DOHH2 (cell line): ENCODE data around the gene TMEM132E.

Experiments
- H3F3A ChIP-seq: fragments of 200-600 bp; sonication (generic), shearing (Covaris generic); 2 replicates; pipeline ENCODE4 v1.6.0; 2016; ENCODE audit warnings: antibody characterized with exemption, mild to moderate bottlenecking; ENCODE audit not compliant: control insufficient read depth, insufficient read depth
- H3K27ac ChIP-seq: fragments of 200-600 bp; sonication (generic); 2 replicates; pipeline ENCODE4 v1.5.1; 2014; ENCODE audit warnings: low read depth, mild to moderate bottlenecking, low read length, moderate library complexity
- H3K27me3 ChIP-seq: fragments of 200-600 bp; sonication (generic); 2 replicates; pipeline ENCODE4 v1.6.1; 2014; ENCODE audit warnings: mild to moderate bottlenecking, low read length, mixed read lengths; ENCODE audit not compliant: control insufficient read depth
- H3K36me3 ChIP-seq: fragments of 200-600 bp; sonication (generic); 2 replicates; pipeline ENCODE4 v1.6.1; 2014; ENCODE audit warnings: mild to moderate bottlenecking, low read length, moderate library complexity, mixed read lengths; ENCODE audit not compliant: control insufficient read depth
- H3K4me1 ChIP-seq: fragments of 200-600 bp; sonication (generic); 2 replicates; pipeline ENCODE4 v1.6.1; 2014; ENCODE audit warnings: mild to moderate bottlenecking, low read length, mixed read lengths; ENCODE audit not compliant: control insufficient read depth
- H3K4me2 ChIP-seq: fragments of 200-600 bp; sonication (generic); 2 replicates; pipeline ENCODE4 v1.6.0; 2014; ENCODE audit warnings: mild to moderate bottlenecking, low read length, moderate library complexity
- H3K4me3 ChIP-seq: fragments of 200-600 bp; sonication (generic); 2 replicates; pipeline ENCODE4 v1.5.1; 2014; ENCODE audit warnings: mild to moderate bottlenecking, low read length, mixed read lengths
- H3K79me2 ChIP-seq: fragments of 200-600 bp; sonication (generic); 2 replicates; pipeline ENCODE4 v1.6.1; 2014; ENCODE audit warnings: mild to moderate bottlenecking, low read length, mixed read lengths; ENCODE audit not compliant: control insufficient read depth
- H3K9me2 ChIP-seq: fragments of 200-600 bp; sonication (generic); replicated peaks from 2 replicates; pipeline ENCODE4 v1.6.1; 2014; ENCODE audit warnings: mild to moderate bottlenecking, low read length, mixed read lengths; ENCODE audit not compliant: control insufficient read depth
- H3K9me3 ChIP-seq: fragments of 200-600 bp; sonication (generic); 2 replicates; pipeline ENCODE4 v1.6.1; 2014; ENCODE audit warnings: antibody characterized with exemption, low read length, mixed read lengths; ENCODE audit not compliant: control insufficient read depth, insufficient read depth
- H4K20me1 ChIP-seq: fragments of 200-600 bp; sonication (generic); 2 replicates; pipeline ENCODE4 v1.6.0; 2014; ENCODE audit warnings: low read depth, mild to moderate bottlenecking, antibody characterized with exemption, low read length, moderate library complexity; ENCODE audit not compliant: control insufficient read depth, insufficient read depth
- EZH2phosphoT487 ChIP-seq: fragments of 200-600 bp; sonication (generic); IDR thresholded peaks from 2 replicates; pipeline ENCODE4 v1.6.1; 2017; ENCODE audit warnings: borderline replicate concordance, mild to moderate bottlenecking, antibody characterized with exemption, low read length, moderate library complexity, mixed read lengths
- TF ChIP-seq, protein P1 (sequence below): fragments of 200-600 bp; sonication (generic); IDR thresholded peaks from one replicate; pipeline ENCODE4 v1.5.1; 2014; ENCODE audit warnings: antibody characterized with exemption, mild to moderate bottlenecking, low read depth, low read length; ENCODE audit not compliant: poor library complexity, severe bottlenecking

The TMEM132E gene

DNA sequence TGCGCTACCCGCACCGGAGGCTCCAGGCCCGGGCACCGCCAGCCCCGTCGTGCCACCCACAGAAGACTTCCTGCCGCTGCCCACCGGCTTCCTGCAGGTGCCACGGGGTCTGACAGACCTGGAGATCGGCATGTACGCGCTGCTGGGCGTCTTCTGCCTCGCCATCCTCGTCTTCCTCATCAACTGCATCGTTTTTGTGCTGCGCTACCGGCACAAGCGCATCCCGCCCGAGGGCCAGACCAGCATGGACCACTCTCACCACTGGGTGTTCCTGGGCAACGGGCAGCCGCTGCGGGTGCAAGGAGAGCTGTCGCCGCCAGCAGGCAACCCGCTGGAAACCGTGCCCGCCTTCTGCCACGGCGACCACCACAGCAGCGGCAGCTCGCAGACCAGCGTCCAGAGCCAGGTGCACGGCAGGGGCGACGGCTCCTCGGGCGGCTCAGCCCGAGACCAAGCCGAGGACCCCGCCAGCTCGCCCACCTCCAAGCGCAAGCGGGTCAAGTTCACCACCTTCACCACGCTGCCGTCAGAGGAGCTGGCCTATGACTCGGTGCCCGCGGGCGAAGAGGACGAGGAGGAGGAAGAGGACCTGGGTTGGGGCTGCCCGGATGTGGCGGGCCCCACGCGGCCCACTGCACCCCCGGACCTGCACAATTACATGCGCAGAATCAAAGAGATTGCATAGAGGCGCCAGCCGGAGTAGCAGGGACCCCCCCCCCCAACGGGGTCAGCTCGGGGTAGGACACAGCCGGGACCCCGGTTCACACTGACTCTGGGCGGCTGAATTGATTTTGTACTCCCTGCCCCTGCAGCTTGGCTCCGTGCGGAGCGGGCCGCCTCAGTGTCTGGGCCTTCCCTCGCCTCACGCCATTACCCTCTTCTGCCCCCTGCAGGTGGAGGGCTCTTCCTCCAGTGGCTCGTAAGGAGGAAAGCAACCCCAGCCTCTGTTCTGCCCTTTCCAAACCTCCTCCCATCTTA, 58.5 kb downstream of the TMEM132E start:
- TF ChIP-seq EZH2phosphoT487, result no peak
- TF ChIP-seq, protein P1, sequence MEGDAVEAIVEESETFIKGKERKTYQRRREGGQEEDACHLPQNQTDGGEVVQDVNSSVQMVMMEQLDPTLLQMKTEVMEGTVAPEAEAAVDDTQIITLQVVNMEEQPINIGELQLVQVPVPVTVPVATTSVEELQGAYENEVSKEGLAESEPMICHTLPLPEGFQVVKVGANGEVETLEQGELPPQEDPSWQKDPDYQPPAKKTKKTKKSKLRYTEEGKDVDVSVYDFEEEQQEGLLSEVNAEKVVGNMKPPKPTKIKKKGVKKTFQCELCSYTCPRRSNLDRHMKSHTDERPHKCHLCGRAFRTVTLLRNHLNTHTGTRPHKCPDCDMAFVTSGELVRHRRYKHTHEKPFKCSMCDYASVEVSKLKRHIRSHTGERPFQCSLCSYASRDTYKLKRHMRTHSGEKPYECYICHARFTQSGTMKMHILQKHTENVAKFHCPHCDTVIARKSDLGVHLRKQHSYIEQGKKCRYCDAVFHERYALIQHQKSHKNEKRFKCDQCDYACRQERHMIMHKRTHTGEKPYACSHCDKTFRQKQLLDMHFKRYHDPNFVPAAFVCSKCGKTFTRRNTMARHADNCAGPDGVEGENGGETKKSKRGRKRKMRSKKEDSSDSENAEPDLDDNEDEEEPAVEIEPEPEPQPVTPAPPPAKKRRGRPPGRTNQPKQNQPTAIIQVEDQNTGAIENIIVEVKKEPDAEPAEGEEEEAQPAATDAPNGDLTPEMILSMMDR, result peak; percentile 87

DNA sequence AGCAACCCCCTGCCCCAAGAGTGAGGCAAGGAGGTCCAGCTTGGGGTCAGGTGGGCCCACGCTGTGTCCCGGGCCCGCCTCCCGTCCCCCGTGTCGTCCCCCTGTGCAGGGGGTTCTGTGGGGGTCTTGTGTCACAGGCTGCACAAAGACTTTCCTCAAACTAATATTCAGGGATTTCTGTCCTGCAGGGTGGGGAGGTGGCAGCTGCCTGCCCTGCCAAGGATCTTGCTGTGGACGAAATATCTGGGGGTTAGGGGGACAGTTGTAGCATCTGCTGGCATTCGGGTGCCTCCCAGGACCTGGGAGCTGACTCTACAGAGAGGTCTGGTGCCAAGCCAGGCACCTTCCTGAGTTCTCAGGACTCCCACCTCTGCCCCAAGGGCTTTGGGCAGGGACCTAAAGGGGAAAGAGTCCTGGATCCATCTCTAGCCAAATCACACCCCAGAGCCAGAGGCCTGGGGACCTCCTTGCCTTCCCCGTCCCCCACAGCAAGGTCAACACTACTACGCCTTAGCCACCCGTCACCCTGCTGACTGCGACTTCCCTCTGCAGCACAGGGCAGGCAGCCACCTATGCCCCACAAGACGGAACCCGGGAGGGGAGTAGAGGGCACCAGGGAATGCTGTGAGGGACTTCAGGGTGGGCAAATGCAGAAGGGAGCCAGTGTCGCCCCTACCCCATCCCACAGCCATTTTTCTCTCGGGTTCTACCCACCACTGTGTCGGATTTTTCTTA, 59.3 kb downstream of the TMEM132E start:
- Histone ChIP-seq H4K20me1 (no peaks in the 10 kb centered on the region), H3K9me2 (no peaks in the 10 kb centered on the region), H3K4me2 (0 out of 2 replicates have a peak overlapping the region, but pooled peaks have one; percentile 19), H3K79me2 (no peaks in the 10 kb centered on the region), H3K27me3 (no peaks in the 10 kb centered on the region), H3K27ac (no peak overlapping the region), H3F3A (no peaks in the 10 kb centered on the region), H3K9me3 (no peaks in the 10 kb centered on the region), H3K4me3 (no peak overlapping the region), H3K36me3 (no peaks in the 10 kb centered on the region), H3K4me1 (no peaks in the 10 kb centered on the region)
- no peak for TF ChIP-seq EZH2phosphoT487
- TF ChIP-seq, protein P1, result peak; percentile 21

More for the DNA sequence above, 58.5 kb downstream of the TMEM132E start:
- no peak overlapping the region for H3K4me3 ChIP-seq
- H3F3A ChIP-seq, result no peaks in the 10 kb centered on the region
- H3K4me1 ChIP-seq, result no peaks in the 10 kb centered on the region
- H3K79me2 ChIP-seq, result no peaks in the 10 kb centered on the region
- no peaks in the 10 kb centered on the region for H3K9me3 ChIP-seq
- H3K9me2 ChIP-seq, result no peaks in the 10 kb centered on the region
- H3K4me2 ChIP-seq, result 0 out of 2 replicates have a peak overlapping the region, but pooled peaks have one; percentile 19
- no peak overlapping the region for H3K27ac ChIP-seq
- no peaks in the 10 kb centered on the region for H3K27me3 ChIP-seq
- no peaks in the 10 kb centered on the region for H4K20me1 ChIP-seq
- H3K36me3 ChIP-seq, result no peaks in the 10 kb centered on the region

- no peaks in the 10 kb centered on the region for H3K36me3 ChIP-seq
- H3K4me3 ChIP-seq, result no peak overlapping the region
- H3F3A ChIP-seq, result no peaks in the 10 kb centered on the region
- no peaks in the 10 kb centered on the region for H3K27me3 ChIP-seq
- no peaks in the 10 kb centered on the region for H3K4me1 ChIP-seq
- no peaks in the 10 kb centered on the region for H3K79me2 ChIP-seq
- no peaks in the 10 kb centered on the region for H3K9me2 ChIP-seq
- no peaks in the 10 kb centered on the region for H3K9me3 ChIP-seq
- H3K27ac ChIP-seq, result no peak overlapping the region
- no peak for TF ChIP-seq EZH2phosphoT487
- TF ChIP-seq, protein P1, result no peak
- H4K20me1 ChIP-seq, result no peaks in the 10 kb centered on the region
- H3K4me2 ChIP-seq, result no peak overlapping the region
Measured at GRCh38 chr17:34639706-34640425, 60.5 kb downstream of the TMEM132E start.
